GM21447 (cell line): ENCODE results near the gene RRAD.

Experiments
- ATAC-seq: cut with Tn5 transposase; IDR thresholded peaks from one replicate; pipeline ENCODE4 v1.9.1; 2021; ENCODE audit not compliant: unreplicated experiment

Gene RRAD

GRCh38 chr16:66882702-66883101, 42.6 kb downstream of the RRAD start:
- no peak for ATAC-seq

GRCh38 chr16:66881964-66882508, 43.3 kb downstream of the RRAD start:
- ATAC-seq = no peak

GRCh38 chr16:66881560-66881959, 43.8 kb downstream of the RRAD start:
- no peak for ATAC-seq

- peak; percentile 14 for ATAC-seq
Measured at GRCh38 chr16:66881014-66881417, 44.3 kb downstream of the RRAD start.

- peak; percentile 90 for ATAC-seq
Measured at GRCh38 chr16:66880288-66881013, 44.9 kb downstream of the RRAD start, which contains the start of gene PDP2. Gene PDP2 (plus strand): TSS chr16:66880515. CDS start chr16:66884285, 3,770 bp downstream.

- no peak for ATAC-seq
Measured at GRCh38 chr16:66878067-66878466, 47.3 kb downstream of the RRAD start.

GRCh38 chr16:66874079-66874775, 51.1 kb downstream of the RRAD start:
- no peak for ATAC-seq

GRCh38 chr16:66873685-66874055, 51.7 kb downstream of the RRAD start:
- no peak for ATAC-seq

- peak; percentile 77 for ATAC-seq
Measured at GRCh38 chr16:66872943-66873684, 52.2 kb downstream of the RRAD start.

- ATAC-seq = no peak
Measured at GRCh38 chr16:66872559-66872942, 52.8 kb downstream of the RRAD start.

- no peak for ATAC-seq
Measured at GRCh38 chr16:66871840-66872239, 53.5 kb downstream of the RRAD start.
